ENCODE measurements around the gene KRTAP2-1. TPM values are rescaled to one million over a fixed set of nuclear protein-coding genes. Genes with fewer than 3 reads are reported as not detected.
"Not testable (repeated sequence)": the region's sequence is repeated elsewhere in the genome, so short reads cannot be mapped to it uniquely, and the experiment has no call there.

The KRTAP2-1 gene
- total RNA-seq, 1 experiment from 2014 or later, result not detected

DNA sequence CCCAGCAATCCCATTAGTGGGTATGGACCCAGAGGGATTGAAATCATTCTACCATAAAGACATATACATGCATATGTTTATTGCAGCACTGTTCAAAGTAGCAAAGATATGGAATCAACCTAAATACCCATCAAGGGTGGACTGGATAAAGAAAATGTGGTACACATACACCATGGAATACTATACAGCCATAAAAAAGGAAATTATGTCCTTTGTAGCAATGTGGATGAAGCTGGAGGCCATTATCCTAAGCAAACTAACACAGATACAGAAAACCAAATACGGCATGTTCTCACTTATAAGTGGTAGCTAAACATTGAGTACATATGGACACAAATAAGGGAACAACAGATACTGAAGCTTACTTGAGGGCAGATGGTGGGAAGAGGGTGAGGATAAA is 10.4 kb upstream of the KRTAP2-1 start:
- no peak for DNase-seq (ENCODE audit: low read depth)

DNA sequence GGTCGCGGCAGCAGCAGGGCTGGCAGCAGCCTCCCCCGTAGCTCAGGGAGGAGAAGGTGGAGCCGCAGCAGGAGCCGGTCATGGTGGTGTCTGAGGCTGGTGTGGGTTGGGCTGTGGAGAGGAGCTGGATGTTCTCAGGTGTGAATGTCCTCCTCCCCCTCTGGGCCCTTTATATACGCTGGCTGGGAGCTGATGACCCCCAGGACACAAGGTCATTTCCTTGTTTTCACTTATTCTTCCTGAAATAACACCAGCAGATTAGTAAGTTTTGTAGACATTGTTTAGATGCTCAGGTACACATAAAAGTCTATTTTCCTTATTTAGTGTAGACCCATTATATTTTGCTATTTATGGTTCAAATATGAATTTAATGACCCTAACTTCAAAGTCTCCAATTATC is 8.0 kb upstream of the KRTAP2-1 start, which contains the start of gene KRTAP2-2:
KRTAP2-2 (minus strand) TSS at position 101 of the 400 bp plus-strand sequence; CDS start at position 82, 19 bp downstream.
- DNase-seq (ENCODE audit: low read depth), result not testable (repeated sequence)

DNA sequence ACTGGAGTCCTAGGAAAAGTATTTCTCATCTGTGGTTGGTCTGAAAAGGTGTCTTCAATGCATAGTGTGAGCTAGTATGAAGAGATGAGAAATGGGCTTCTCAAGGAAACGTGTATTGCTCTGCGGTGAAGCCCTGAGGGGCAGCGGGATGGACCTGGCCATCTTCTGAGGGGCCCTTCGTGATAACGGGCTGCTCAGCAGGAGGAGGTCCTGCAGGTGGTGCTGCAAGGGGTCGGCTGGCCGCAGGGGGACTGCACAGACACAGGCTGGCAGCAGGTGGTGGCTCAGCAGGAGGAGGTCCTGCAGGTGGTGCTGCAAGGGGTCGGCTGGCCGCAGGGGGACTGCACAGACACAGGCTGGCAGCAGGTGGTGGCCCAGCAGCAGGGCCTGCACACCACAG is 7.4 kb upstream of the KRTAP2-1 start:
- not testable (repeated sequence) for DNase-seq (ENCODE audit: low read depth)

DNA sequence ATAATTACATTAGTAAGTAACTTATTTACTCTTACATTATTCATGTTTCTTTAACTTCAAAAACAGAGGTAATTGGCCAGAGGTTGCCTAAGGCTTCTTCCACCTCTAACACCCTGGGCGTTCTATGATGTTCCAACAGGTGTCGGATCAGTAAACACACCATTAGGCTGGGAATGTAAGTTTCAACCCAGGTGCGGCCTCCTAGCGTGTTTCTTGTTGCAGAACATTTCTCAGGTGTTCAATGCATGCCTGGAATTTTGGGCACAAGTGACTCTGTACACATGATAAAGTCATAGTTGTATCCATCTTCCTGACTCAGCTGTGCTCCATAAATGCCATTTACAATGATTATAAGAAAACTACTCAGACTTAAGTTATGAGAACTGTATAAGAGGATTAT is 6.9 kb upstream of the KRTAP2-1 start:
- no peak for DNase-seq (ENCODE audit: low read depth)

DNA sequence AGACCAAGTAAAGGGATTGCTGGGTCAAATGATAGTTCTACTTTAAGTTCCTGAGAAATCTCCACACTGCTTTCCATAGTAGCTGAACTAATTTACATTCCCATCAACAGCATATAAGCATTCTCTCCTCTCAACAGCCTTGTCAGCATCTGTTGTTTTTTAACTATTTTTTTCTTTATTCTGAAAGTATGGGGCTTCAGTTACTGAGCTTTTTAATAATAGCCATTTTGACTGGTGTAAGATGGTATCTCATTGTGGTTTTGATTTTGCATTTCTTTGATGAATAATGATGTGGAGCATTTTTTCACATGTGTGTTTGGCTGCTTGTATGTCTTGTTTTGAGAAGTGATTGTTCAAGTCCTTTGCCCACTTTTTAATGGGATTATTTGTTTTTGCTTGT is 5.5 kb upstream of the KRTAP2-1 start:
- peak; percentile 79 for DNase-seq (ENCODE audit: low read depth)

DNA sequence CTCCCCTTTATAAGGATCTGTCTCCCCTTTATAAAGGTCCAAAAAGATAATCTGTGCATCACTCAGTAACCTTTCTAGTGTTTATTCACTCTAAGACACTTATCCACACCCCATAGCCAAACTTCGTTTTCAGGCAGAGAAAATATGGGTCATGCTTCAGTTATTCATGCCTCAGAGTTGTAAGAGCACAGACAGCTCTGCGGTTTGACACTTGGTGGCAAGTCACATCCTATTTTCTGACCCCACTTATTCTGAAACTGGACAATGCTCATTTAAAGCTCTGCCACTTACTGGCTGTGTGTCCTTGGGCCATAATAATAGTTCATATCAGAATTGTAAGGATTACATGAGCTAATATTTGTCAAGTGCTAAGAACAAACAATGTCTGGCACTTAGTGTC is 2.0 kb upstream of the KRTAP2-1 start:
- peak; percentile 96 for DNase-seq (ENCODE audit: low read depth)

DNA sequence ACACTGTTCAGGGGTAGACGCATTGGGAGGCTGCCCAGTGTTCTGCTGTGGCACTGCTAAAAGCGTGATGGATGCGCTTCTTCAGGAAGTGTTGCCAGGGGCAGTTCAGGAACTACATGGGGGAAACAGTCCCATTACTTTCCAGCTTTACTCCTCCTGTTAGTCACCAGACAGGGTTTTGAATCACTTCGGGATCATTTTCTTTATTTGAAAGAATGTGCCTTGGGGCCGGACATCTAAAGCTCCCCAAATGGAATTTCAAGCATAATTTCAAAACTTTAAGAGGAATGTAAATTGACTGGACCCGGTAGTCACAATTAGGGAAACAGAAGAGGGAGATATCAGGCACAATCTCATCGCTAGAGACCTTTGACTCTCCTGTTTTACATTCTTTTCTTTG is 1.3 kb upstream of the KRTAP2-1 start:
- peak; percentile 94 for DNase-seq (ENCODE audit: low read depth)

DNA sequence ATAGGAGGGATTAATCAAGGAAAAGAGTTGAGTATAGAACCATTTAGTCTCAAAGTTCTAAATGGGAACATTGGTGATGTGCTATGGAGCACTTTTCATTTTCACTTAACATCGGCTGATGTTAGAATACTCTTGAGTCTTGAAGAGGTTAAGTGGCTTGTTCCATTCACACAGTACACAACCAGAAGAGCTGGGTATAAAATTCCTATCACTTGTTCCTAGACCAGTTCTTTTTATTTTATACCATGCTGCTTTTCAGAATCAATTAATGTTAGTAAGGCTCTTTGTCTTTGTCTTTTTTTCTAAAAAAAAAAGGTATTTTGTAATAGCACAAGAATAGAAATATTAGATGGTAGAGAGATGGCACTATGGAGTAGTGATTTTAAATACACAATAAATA is 4.2 kb downstream of the KRTAP2-1 start:
- no peak for DNase-seq (ENCODE audit: low read depth)

DNA sequence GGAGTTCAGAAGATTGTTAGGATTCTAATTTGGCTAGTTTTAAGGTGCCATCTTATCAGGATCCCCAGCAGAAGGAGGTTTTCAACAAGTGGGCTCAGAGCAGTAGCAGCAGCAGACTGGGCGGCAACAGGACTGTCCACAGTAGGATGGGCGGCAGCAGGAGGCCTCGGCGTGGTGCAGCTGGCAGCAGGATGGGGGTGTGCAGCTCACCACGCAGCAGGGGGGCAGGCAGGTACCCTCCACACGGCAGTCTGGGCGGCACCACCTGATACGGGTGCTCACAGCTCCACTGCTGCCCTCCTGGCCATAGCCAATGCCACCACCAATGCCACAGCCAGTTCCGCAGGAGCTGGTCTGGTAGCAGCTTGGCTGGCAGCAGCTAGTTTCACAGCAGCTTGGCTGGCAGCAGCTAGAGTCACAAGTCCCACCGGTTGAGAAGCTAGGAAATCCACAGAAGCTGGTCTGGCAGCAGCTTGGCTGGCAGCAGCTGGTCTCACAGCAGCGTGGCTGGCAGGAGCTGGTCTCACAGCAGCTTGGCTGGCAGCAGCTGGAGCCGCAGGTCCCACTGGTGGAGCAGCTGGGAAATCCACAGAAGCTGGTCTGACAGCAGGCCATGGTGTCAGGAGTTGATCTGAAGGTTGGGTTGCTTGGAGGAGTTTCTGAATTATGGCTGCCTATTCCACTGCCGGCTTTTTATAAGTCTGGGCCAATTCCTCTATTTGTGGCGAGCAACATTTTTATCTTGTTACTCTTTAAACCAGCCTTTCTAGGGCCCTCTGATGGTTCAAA is 6.1 kb downstream of the KRTAP2-1 start, which contains the start of gene KRTAP1-1:
KRTAP1-1 (minus strand) TSS at position 668 of the 789 bp plus-strand sequence; CDS start at position 615, 53 bp downstream.
- DNase-seq (ENCODE audit: low read depth), result not testable (repeated sequence)

DNA sequence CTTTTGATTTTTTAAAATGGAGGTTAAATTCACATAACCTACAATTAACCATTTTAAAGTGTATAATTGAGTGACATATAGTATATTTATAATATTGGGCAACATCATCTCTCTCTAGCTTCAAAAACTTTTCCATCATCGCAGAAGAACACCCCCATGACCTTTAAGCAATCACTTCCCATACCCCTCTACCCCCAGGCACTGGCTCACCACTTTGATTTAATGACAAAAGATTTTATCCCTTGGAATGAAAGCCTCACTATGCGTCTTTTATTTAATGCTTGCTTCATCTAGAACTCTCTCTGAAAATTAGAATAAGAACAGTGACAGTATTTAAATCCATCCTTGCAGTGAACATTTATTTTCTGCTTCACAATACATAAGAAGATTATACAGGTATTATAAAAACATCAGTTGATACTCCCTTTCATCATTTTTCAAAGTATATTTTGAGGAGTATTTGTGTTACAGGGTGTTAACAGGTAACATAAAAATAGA is 9.2 kb downstream of the KRTAP2-1 start:
- no peak for DNase-seq (ENCODE audit: low read depth)

DNA sequence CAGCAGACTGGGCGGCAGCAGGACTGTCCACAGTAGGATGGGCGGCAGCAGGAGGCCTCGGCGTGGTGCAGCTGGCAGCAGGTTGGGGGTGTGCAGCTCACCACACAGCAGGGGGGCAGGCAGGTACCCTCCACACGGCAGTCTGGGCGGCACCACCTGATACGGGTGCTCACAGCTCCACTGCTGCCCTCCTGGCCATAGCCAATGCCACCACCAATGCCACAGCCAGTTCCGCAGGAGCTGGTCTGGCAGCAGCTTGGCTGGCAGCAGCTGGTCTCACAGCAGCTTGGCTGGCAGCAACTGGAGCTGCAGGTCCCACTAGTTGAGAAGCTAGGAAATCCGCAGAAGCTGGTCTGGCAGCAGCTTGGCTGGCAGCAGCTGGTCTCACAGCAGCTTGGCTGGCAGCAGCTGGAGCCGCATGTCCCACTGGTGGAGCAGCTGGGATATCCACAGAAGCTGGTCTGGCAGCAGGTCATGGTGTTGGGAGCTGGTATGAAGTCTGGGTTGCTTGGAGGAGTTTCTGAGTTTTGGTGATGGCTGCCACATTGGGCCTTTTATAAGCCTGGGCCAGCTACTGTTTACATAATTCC is 12.7 kb downstream of the KRTAP2-1 start, which contains the start of gene KRTAP1-3:
KRTAP1-3 (minus strand) TSS at position 529 of the 590 bp plus-strand sequence; CDS start at position 476, 53 bp downstream.
- not testable (repeated sequence) for DNase-seq (ENCODE audit: low read depth)

DNA sequence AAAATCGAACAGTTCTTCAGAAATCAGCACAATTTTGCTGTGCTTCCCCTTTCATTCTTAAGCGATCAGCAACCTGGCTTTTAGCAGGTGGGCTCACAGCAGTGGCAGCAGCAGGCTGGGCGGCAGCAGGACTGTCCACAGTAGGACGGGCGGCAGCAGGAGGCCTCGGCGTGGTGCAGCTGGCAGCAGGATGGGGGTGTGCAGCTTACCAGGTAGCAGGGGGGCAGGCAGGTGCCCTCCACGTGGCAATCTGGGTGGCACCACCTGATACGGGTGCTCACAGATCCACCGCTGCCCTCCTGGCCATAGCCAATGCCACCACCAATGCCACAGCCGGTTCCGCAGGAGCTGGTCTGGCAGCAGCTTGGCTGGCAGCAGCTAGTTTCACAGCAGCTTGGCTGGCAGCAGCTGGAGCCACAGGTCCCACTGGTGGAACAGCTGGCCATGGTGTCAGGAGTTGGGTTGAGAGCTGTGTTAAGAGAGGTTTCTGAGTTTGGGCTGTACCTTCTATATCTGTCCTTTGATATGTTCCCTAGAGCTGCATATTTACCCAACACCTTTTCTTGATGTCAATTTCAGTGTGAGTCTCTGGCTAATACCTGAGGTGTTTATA is 17.4 kb downstream of the KRTAP2-1 start, which contains the start of gene KRTAP1-4:
KRTAP1-4 (minus strand) TSS at position 563 of the 613 bp plus-strand sequence; CDS start at position 446, 117 bp downstream.
- no peak for DNase-seq (ENCODE audit: low read depth)

DNA sequence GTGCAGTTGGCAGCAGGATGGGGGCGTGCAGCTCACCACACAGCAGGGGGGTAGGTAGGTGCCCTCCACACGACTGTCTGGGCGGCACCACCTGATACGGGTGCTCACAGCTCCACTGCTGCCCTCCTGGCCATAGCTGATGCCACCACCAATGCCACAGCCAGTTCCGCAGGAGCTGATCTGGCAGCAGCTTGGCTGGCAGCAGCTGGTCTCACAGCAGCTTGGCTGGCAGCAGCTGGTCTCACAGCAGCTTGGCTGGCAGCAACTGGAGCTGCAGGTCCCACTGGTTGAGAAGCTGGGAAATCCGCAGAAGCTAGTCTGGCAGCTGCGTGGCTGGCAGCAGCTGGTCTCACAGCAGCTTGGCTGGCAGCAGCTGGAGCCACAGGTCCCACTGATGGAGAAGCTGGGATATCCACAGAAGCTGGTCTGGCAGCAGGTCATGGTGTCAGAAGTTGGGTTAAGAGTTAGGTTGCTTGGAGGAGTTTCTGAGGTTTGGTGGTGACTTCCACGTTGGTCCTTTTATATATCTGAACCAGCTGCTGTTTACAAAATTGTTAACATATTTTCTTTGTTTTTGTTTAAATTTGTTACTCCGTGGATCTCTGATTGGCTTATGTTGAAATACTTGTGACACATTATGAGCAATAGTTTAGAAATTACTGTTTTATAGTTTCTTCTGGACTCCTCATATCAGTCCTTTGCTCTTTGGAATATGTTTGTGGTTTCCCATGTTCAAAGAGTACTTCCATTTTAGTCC is 20.2 kb downstream of the KRTAP2-1 start, which contains the start of gene KRTAP1-5:
KRTAP1-5 (minus strand) TSS at position 494 of the 757 bp plus-strand sequence; CDS start at position 441, 53 bp downstream.
- DNase-seq (ENCODE audit: low read depth), result peak; percentile 89

DNA sequence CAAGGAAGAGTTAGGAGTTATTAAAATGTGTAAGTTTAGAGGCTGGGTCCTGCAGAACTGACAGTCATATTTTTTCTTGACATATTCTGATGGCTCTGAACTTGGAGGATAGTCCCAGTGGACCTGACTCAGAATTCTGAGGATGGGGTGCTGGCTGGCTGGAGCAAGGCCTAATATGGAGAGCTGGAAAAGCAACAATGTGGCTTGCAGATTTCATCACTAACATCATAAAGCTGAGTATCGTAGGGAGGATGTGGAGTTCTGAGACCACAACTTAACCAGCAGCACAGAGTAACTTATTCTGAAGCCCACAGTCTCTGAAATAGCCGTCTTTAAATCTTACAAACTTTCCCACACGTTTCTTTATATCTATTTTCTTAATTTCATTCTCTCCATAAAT is 22.4 kb downstream of the KRTAP2-1 start:
- DNase-seq (ENCODE audit: low read depth), result no peak

DNA sequence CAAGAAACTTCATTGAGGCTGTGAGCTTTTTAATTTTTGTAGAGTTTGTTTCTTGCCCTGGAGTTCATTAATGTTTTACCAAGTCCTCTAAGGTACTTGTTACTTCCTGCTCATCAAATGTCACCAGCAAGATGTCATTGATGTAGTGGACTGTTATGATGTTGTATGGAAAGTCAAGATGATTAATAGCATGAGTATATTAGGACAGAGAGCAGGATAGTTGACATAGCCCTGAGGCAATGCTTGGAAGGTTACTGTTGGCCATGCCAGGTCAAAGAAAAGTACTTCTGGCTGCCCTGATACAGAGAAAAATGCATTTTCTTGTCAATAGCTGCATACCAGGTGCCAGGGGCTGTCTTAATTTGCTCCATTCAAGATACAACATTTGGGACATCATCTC is 26.8 kb downstream of the KRTAP2-1 start:
- peak; percentile 75 for DNase-seq (ENCODE audit: low read depth)

DNA sequence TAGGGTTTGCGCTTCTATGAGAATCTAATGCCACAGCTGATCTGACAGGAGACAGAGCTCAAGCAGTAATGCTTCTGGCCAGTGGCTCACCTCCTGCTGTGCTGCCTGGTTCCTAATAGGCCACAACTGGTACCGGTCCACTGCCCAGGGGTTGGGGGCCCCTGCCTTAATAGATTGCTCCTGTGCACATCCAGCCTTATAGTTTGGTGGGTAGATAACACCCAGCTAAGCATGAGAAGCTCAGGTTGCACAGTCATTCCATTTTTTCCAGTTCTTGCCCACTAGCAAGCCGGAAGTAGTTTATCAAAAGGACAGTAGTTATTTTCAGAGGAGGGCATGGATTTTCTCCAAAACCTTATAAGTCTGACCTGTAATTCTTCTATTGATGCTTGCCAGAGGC is 27.7 kb downstream of the KRTAP2-1 start:
- DNase-seq (ENCODE audit: low read depth), result no peak

DNA sequence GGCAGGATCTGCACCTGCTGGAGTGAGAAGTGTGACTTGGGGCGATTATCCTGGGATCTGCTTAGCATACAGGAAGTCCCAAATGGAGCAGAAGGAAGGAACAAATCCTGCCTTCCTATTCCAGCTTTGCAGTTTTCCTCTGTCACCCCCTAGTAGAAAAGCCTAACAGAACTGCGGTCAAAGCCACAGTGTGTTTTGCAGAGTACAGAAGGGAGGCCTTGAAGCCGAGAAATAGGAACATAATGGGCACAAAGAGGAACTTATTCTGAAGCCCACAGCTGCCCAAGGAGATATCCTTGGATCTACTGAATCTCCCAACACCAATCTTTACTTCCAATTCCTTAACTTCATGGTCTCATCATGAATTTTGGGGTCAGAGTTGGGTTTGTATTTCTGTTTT is 28.6 kb downstream of the KRTAP2-1 start:
- DNase-seq (ENCODE audit: low read depth), result no peak

DNA sequence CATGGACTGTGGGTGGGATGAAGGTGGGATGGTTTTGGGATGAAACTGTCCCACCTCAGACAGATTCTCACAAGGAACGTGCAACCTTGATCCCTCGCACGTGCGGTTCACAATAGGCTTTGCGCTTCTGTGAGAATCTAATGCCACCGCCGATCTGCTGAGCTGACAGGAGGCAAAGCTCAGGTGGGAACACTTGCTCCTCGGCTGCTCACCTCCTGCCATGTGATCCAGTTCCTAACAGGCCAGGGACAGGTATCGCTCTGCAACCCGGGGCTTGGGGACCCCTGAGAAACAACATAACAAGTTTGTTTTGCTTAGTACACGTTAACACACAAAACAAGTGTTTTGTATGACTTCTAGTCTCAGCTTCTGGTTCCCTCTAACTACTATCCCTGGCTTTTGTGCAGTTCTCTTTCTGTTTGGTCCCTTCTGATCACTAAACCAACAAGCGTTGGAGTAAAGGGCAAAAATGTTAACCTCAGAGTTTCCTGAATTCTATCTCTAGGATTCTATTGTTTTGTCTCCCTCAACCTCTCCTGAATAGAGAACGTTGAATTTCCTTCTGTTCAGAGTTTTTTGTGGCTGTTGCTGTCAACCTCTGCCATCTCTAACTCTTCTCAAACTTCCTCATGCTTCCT is 30.4 kb downstream of the KRTAP2-1 start:
- DNase-seq (ENCODE audit: low read depth), result no peak

DNA sequence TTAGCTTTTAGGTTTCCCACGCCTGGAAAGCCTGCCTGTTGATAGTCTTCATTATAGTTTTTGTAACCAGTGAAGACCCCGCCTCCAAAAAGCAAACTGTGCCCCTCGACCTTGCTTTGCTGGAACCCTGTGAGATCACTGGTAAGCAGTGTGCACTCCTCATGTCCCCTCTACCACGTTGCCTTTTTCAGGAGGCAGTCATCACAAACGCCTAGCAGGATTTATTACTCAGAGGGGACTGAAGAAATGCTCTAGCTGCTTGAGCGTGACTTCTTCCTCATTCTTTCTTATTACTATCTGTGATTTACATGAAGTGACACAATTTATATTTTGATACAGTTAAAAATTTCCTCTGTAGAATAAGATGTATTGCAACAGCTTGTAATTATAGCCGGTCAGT is 31.7 kb downstream of the KRTAP2-1 start:
- no peak for DNase-seq (ENCODE audit: low read depth)

DNA sequence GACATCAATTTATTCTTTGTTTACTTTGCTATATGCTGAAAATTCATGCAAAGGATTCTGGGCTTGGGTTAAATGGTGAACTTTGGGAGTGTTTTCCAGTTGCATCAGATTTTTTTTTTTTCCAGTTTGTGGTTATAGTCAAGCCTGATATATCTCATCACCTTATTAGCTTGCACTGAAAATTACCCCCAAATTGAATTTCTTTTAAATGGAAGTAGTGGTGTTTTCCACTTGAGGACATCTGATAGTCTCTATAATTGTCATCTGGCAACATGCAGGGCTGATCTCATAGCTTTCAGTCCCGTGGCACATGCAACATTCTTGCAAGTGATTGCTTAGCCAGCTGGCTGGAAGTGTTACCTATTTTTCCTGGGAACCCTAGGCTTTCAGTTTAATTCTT is 33.5 kb downstream of the KRTAP2-1 start:
- DNase-seq (ENCODE audit: low read depth), result peak; percentile 40

DNA sequence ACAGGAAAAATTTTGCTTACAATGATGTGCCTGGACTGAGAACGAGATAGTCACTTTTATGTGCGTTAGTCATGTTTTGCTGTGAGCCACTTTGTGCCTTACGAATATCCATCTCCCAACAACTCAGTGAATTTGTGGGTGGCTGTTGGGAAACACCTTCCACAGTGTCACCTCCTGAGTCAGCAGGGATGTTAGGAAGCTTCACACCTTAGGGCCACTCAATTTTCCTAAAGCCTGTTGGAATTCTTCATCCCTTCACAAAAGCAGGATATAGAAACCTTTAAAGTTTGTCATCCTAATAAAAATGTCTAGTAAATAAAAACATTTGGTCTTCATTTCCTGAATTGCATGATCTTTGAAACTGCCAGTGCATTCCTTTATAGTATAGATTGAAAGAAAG is 33.9 kb downstream of the KRTAP2-1 start:
- DNase-seq (ENCODE audit: low read depth), result peak; percentile 68

All from M059J (cell line).